HG03064 (cell line): ENCODE results near the gene RSPH1.

Experiments used
- ATAC-seq: cut with Tn5 transposase; IDR thresholded peaks from one replicate; pipeline ENCODE4 v1.9.1; 2021; ENCODE audit warnings: low read depth; ENCODE audit not compliant: unreplicated experiment

The RSPH1 gene

GRCh38 chr21:42496120-42496838 is at the start of gene RSPH1:
TSS of gene RSPH1 (minus strand) at chr21:42496224. CDS start at chr21:42496186, 38 bp downstream.
- ATAC-seq: peak; percentile 94

- ATAC-seq: no peak
These were observed 49.7 kb upstream of the RSPH1 start for GRCh38 chr21:42545745-42546144.

- ATAC-seq: no peak
These were observed 49.3 kb upstream of the RSPH1 start for GRCh38 chr21:42545317-42545716.

GRCh38 chr21:42544544-42544943 is 48.5 kb upstream of the RSPH1 start:
- ATAC-seq: no peak

- ATAC-seq: no peak
These were observed 47.3 kb upstream of the RSPH1 start for GRCh38 chr21:42543106-42543847.

GRCh38 chr21:42542596-42542995 is 46.6 kb upstream of the RSPH1 start:
- no peak for ATAC-seq

- no peak for ATAC-seq
These were observed 46.2 kb upstream of the RSPH1 start for GRCh38 chr21:42542196-42542595.

- ATAC-seq: no peak
These were observed 45.6 kb upstream of the RSPH1 start for GRCh38 chr21:42541618-42542017.

GRCh38 chr21:42541174-42541573 is 45.1 kb upstream of the RSPH1 start:
- ATAC-seq: no peak

GRCh38 chr21:42540396-42540795 is 44.4 kb upstream of the RSPH1 start:
- ATAC-seq: no peak

GRCh38 chr21:42539931-42540343 is 43.9 kb upstream of the RSPH1 start:
- ATAC-seq: no peak

- ATAC-seq: no peak
These were observed 43.3 kb upstream of the RSPH1 start for GRCh38 chr21:42539342-42539741.

GRCh38 chr21:42538479-42539275 is 42.7 kb upstream of the RSPH1 start:
- no peak for ATAC-seq

- ATAC-seq: no peak
These were observed 41.2 kb upstream of the RSPH1 start for GRCh38 chr21:42537106-42537742.

- no peak for ATAC-seq
These were observed 40.6 kb upstream of the RSPH1 start for GRCh38 chr21:42536601-42537000.

- peak; percentile 54 for ATAC-seq
These were observed 39.7 kb upstream of the RSPH1 start for GRCh38 chr21:42535602-42536171.

- ATAC-seq: no peak
These were observed 38.7 kb upstream of the RSPH1 start for GRCh38 chr21:42534421-42535378.

GRCh38 chr21:42533963-42534355 is 37.9 kb upstream of the RSPH1 start:
- ATAC-seq: no peak

- no peak for ATAC-seq
These were observed 37.4 kb upstream of the RSPH1 start for GRCh38 chr21:42533306-42533962.
